Adrenal gland (tissue), 12 donors: ENCODE results near the gene FAM221B. TPM values are rescaled to one million over a fixed set of nuclear protein-coding genes. Genes with fewer than 3 reads are reported as not detected.

ENCODE experiments used
- DNase-seq, 7 donors: peaks; one replicate each; pipeline ENCODE4 v3.0.0-alpha.2; 2019 to 2020
- H3K27ac ChIP-seq, 5 donors: fragments of 200-600 bp; sonication (generic) in 4 of 5; 1 replicate in 3 of 5; 2 replicates in 2 of 5; pipeline versions ENCODE4 v1.5.1 to v1.8.0; 2016 to 2020; ENCODE audit warnings: mild to moderate bottlenecking in 1 of 5
- H3K27me3 ChIP-seq: fragments of 200-600 bp; 2 replicates; pipeline ENCODE4 v1.8.0; 2021
- H3K36me3 ChIP-seq, 2 donors: fragments of 200-600 bp; replicated peaks in 1 of 2; 1 replicate in 1 of 2; 2 replicates in 1 of 2; pipeline versions ENCODE4 v1.5.1 to v1.8.0; 2018 to 2022
- H3K4me1 ChIP-seq, 2 donors: fragments of 200-600 bp; replicated peaks in 1 of 2; 1 replicate in 1 of 2; 2 replicates in 1 of 2; pipeline versions ENCODE4 v1.5.1 to v1.8.0; 2018 to 2021
- H3K4me3 ChIP-seq, 4 donors: fragments of 200-600 bp; sonication (generic) in 3 of 4; one replicate each; pipeline ENCODE4 v1.5.1; 2016 to 2018
- H3K9me3 ChIP-seq, 3 donors: fragments of 200-600 bp; sonication (generic) in 1 of 3; replicated peaks in 1 of 3; 1 replicate in 2 of 3; 2 replicates in 1 of 3; pipeline versions ENCODE4 v1.5.1 to v1.8.0; 2016 to 2021
- CTCF ChIP-seq, 6 experiments: fragments of 450-650 bp in 4 of 6; fragments of 200-600 bp in 2 of 6; sonication (generic) in 1 of 6; IDR thresholded peaks; 1 replicate in 5 of 6; 2 replicates in 1 of 6; pipeline versions ENCODE4 v1.5.1 to v1.8.0; 2016 to 2021; ENCODE audit warnings: antibody characterized with exemption in 6 of 6, mild to moderate bottlenecking in 2 of 6, moderate library complexity in 1 of 6
- POLR2A ChIP-seq, 2 donors: fragments of 450-650 bp; IDR thresholded peaks; one replicate each; pipeline ENCODE4 v1.6.1; 2017; ENCODE audit warnings: antibody characterized with exemption in 2 of 2, mild to moderate bottlenecking in 2 of 2, moderate library complexity in 1 of 2
- WGBS, 4 donors: extraction: QIAGEN DNeasy Blood & Tissue Kit in 2 of 4; methylation state at CpG; one replicate each; pipeline versions ENCODE4 v1.1.5 to v1.1.7; 2013 to 2017; 5-methylcytosine and 5-hydroxymethylcytosine counted together
- intact Hi-C, 2 donors: fragments of 100-400 bp; cut with DNase I; formaldehyde crosslinking; loops; one replicate each; pipeline versions ENCODE4 v1.14.1 to v1.15.0; 2022 to 2023
- polyA plus RNA-seq, 3 donors: library from polyadenylated mRNA; stranded (reverse); fragments of 200-250 nt in 2 of 3; fragments of 350-450 nt in 1 of 3; fragmentation: Illumina TruSeq in 1 of 3; extraction: RNeasy Lipid Tissue Mini Kit (QIAGEN cat#74804) in 1 of 3; gene quantifications; one replicate each; pipeline ENCODE4 v1.2.3, GENCODE V29; 2013 to 2014
- total RNA-seq, 9 donors: library from RNA; depleted of rRNA in 4 of 9; stranded (reverse); fragments of >200 nt in 4 of 9; fragments of 120-200 nt in 1 of 9; fragmentation: NEBNext Ultra II Directional in 1 of 9; extraction: Animal tissue kit (Norgen Biotek cat#: 25700) in 1 of 9; gene quantifications; one replicate each; pipeline versions ENCODE4 v1.1.0 to v1.2.4, GENCODE V29; 2013 to 2023
- donor health status: healthy with polysubstance abuse.
- donor health status: Bipolar disorder and iron deficiency.
- donor health status: DM: yes; HTN: yes; CAD: no.
- donor health status: DM: no; HTN: no; CAD: no.
- donor health status: DM: no; HTN: no; CAD: no.
- donor health status: DM: yes; HTN: yes; CAD: no.

Gene FAM221B
- total and polyA plus RNA-seq, 12 donors = 0.07 to 0.22 (median 0.16) TPM; not detected in 9

- intact Hi-C loops = no loop called here
- no peaks in the 10 kb centered on the region for H3K27me3 ChIP-seq
- no peak overlapping the region for H3K27ac ChIP-seq
- H3K9me3 ChIP-seq = no peaks in the 10 kb centered on the region
- peaks cover 4 to 16% of the 10 kb centered on the region in 2 donors for H3K4me1 ChIP-seq
- H3K4me3 ChIP-seq = no peak overlapping the region
- 90 to 96% (median 91%) methylated on average over 4 to 5 of the region's 5 CpGs for WGBS, 4 donors
- TF ChIP-seq CTCF (IDR thresholded peaks at IDR 0.05) (no peak), POLR2A (IDR thresholded peaks at IDR 0.05) (no peak)
- H3K36me3 ChIP-seq = no peaks in the 10 kb centered on the region
- DNase-seq = no peak
Observed at GRCh38 chr9:35839926-35840325, 11.4 kb upstream of the FAM221B start.

- intact Hi-C loops = no loop called here
- 95 to 99% (median 96%) methylated on average over 5 of the region's 5 CpGs for WGBS, 4 donors
- no peaks in the 10 kb centered on the region for H3K27me3 ChIP-seq
- no peak for TF ChIP-seq CTCF (IDR thresholded peaks at IDR 0.05)
- no peak for TF ChIP-seq POLR2A (IDR thresholded peaks at IDR 0.05)
- H3K27ac ChIP-seq = no peak overlapping the region
- H3K4me3 ChIP-seq = no peak overlapping the region
- no peak for DNase-seq
- H3K9me3 ChIP-seq = no peaks in the 10 kb centered on the region
- no peaks in the 10 kb centered on the region for H3K36me3 ChIP-seq
- H3K4me1 ChIP-seq = peaks cover 21 to 22% of the 10 kb centered on the region in 2 donors
Observed at GRCh38 chr9:35836595-35836994, 8.1 kb upstream of the FAM221B start.

GRCh38 chr9:35835766-35836165, 7.2 kb upstream of the FAM221B start:
- Histone ChIP-seq H3K9me3 (no peaks in the 10 kb centered on the region), H3K36me3 (no peaks in the 10 kb centered on the region), H3K4me3 (no peak overlapping the region), H3K27me3 (no peaks in the 10 kb centered on the region), H3K4me1 (peaks cover 21 to 22% of the 10 kb centered on the region in 2 donors), H3K27ac (no peak overlapping the region)
- TF ChIP-seq POLR2A (IDR thresholded peaks at IDR 0.05) = no peak
- TF ChIP-seq CTCF (IDR thresholded peaks at IDR 0.05) = no peak
- 76 to 90% (median 84%) methylated on average over 2 of the region's 2 CpGs for WGBS, 4 donors
- no peak for DNase-seq
- intact Hi-C loops = no loop called here

- Histone ChIP-seq H3K9me3 (no peaks in the 10 kb centered on the region), H3K36me3 (no peaks in the 10 kb centered on the region), H3K27me3 (no peaks in the 10 kb centered on the region), H3K4me3 (no peak overlapping the region), H3K27ac (no peak overlapping the region), H3K4me1 (peaks cover 21 to 27% of the 10 kb centered on the region in 2 donors)
- no peak for DNase-seq
- WGBS, 4 donors = 93 to 100% (median 97%) methylated on average over 2 to 3 of the region's 3 CpGs
- TF ChIP-seq POLR2A (IDR thresholded peaks at IDR 0.05) (no peak), CTCF (IDR thresholded peaks at IDR 0.05) (no peak)
- intact Hi-C loops = no loop called here
Observed at GRCh38 chr9:35835216-35835632, 6.7 kb upstream of the FAM221B start.
